A549 treated with dexamethasone at 1 μM for 4 hours (cell line): ENCODE results near the gene GOLGA6L25. TPM values are rescaled to one million over a fixed set of nuclear protein-coding genes. Genes with fewer than 3 reads are reported as not detected.

Experiments used
- total RNA-seq: library from RNA; stranded (reverse); fragments of 200-300 nt; extraction: Qiagen RNA extraction; gene quantifications from 5 replicates; pipeline ENCODE4 v1.2.3, GENCODE V29; 2022

The GOLGA6L25 gene
- total RNA-seq = not detected in 5 replicates

GRCh38 chr15:28553268-28553667, at the start of gene GOLGA6L25:
GOLGA6L25 (plus strand) TSS chr15:28553568; CDS start chr15:28553629, 61 bp downstream.

GRCh38 chr15:28532954-28533353, 20.4 kb upstream of the GOLGA6L25 start, which contains the start of gene GOLGA8G:
GOLGA8G (minus strand) TSS chr15:28532971; CDS start chr15:28532909, 62 bp downstream.

Other genes starting within 250 kb of the GOLGA6L25 start
- 35.2 to 52.4 TPM (median 50.7 TPM) in 5 replicates for gene HERC2, start 231.4 kb upstream of the GOLGA6L25 start, total RNA-seq
- not detected in 5 replicates for gene GOLGA6L24, start 195.5 kb upstream of the GOLGA6L25 start, total RNA-seq
- 0.02 TPM in 1 of 5 replicates, not detected in the others for gene GOLGA8F, start 174.9 kb upstream of the GOLGA6L25 start, total RNA-seq
- not detected in 5 replicates for gene GOLGA8G, start 20.6 kb upstream of the GOLGA6L25 start, total RNA-seq
- 0.06 to 0.24 TPM in 2 of 5 replicates, not detected in the others for gene GOLGA8M, start 158.9 kb downstream of the GOLGA6L25 start, total RNA-seq